ENCODE results near the gene HMX1.

The HMX1 gene

GRCh38 chr4:8838296-8838960 lies 33.2 kb downstream of the HMX1 start:
- Histone ChIP-seq H3K4me3 (no peak overlapping the region), H3K27ac (no peak overlapping the region)
- DNase-seq (ENCODE audit: low spot score): peak; percentile 4
- no peak for TF ChIP-seq CTCF (IDR thresholded peaks at IDR 0.05)

GRCh38 chr4:8837181-8837841 lies 34.3 kb downstream of the HMX1 start:
- H3K27ac ChIP-seq: no peak overlapping the region
- no peak for TF ChIP-seq CTCF (IDR thresholded peaks at IDR 0.05)
- peak; percentile 64 for DNase-seq (ENCODE audit: low spot score)

GRCh38 chr4:8836664-8837171 lies 34.9 kb downstream of the HMX1 start:
- Histone ChIP-seq H3K4me3 (no peak overlapping the region), H3K27ac (no peak overlapping the region)
- TF ChIP-seq CTCF (IDR thresholded peaks at IDR 0.05): no peak
- DNase-seq (ENCODE audit: low spot score): peak; percentile 52

More at GRCh38 chr4:8837181-8837841, 34.3 kb downstream of the HMX1 start:
- H3K4me3 ChIP-seq: no peak overlapping the region

GRCh38 chr4:8835521-8836365 lies 35.9 kb downstream of the HMX1 start:
- Histone ChIP-seq H3K4me3 (no peak overlapping the region), H3K27ac (no peak overlapping the region)
- DNase-seq (ENCODE audit: low spot score): peak; percentile 60
- TF ChIP-seq CTCF (IDR thresholded peaks at IDR 0.05): no peak

- H3K27ac ChIP-seq: no peak overlapping the region
- DNase-seq (ENCODE audit: low spot score): peak; percentile 52
- H3K4me3 ChIP-seq: no peak overlapping the region
- TF ChIP-seq CTCF (IDR thresholded peaks at IDR 0.05): no peak
Measured at GRCh38 chr4:8834681-8835220, 36.9 kb downstream of the HMX1 start.

GRCh38 chr4:8832113-8832915 lies 39.3 kb downstream of the HMX1 start:
- H3K4me3 ChIP-seq: no peak overlapping the region
- TF ChIP-seq CTCF (IDR thresholded peaks at IDR 0.05): no peak
- DNase-seq (ENCODE audit: low spot score): peak; percentile 60
- no peak overlapping the region for H3K27ac ChIP-seq

All from coronary artery (tissue), 2 donors.